HepG2 (cell line): Measurements from ENCODE around the gene ATP5F1A. TPM values are rescaled to one million over a fixed set of nuclear protein-coding genes. Genes with fewer than 3 reads are reported as not detected.

ENCODE experiments used
- ARID2 ChIP-seq: sonication (generic); formaldehyde crosslinking; IDR thresholded peaks from 2 replicates; pipeline ENCODE4 v1.8.1; 2022; ENCODE audit warnings: mild to moderate bottlenecking, missing genetic modification reagents, borderline replicate concordance
- CENPT ChIP-seq: sonication (generic); formaldehyde crosslinking; IDR thresholded peaks from 2 replicates; pipeline ENCODE4 v1.8.0; 2022; ENCODE audit warnings: low read depth, mild to moderate bottlenecking, moderate library complexity, missing genetic modification reagents
- DNMT1 ChIP-seq: sonication (generic); formaldehyde crosslinking; IDR thresholded peaks from 2 replicates; pipeline ENCODE4 v1.5.1; 2020; ENCODE audit warnings: mild to moderate bottlenecking, missing genetic modification reagents
- DPF2 ChIP-seq: sonication (generic); formaldehyde crosslinking; IDR thresholded peaks from 2 replicates; pipeline ENCODE4 v1.4.0; 2020; ENCODE audit warnings: mild to moderate bottlenecking, low read depth, missing genetic modification reagents, borderline replicate concordance
- FOXC1 ChIP-seq: sonication (generic); formaldehyde crosslinking; IDR thresholded peaks from 2 replicates; pipeline ENCODE4 v1.8.0; 2022; ENCODE audit warnings: mild to moderate bottlenecking, missing genetic modification reagents, borderline replicate concordance
- HOXD1 ChIP-seq: sonication (generic); formaldehyde crosslinking; IDR thresholded peaks from 2 replicates; pipeline ENCODE4 v1.5.0; 2020; ENCODE audit warnings: missing genetic modification reagents
- IKZF4 ChIP-seq: sonication (generic); formaldehyde crosslinking; IDR thresholded peaks from 2 replicates; pipeline ENCODE4 v1.5.1; 2020; ENCODE audit warnings: borderline replicate concordance, mild to moderate bottlenecking, low read depth, missing genetic modification reagents; ENCODE audit errors: not compliant biosample characterization
- KAT8 ChIP-seq: IDR thresholded peaks from 2 replicates; pipeline ENCODE4 v1.6.1; 2016; ENCODE audit warnings: missing genetic modification reagents, missing compliant biosample characterization
- KLF11 ChIP-seq: IDR thresholded peaks from 2 replicates; pipeline ENCODE4 v1.6.1; 2016; ENCODE audit warnings: missing compliant biosample characterization
- MAZ ChIP-seq, 2 experiments: sonication (generic) in 1 of 2; formaldehyde crosslinking in 1 of 2; IDR thresholded peaks; 2 replicates each; pipeline versions ENCODE4 v1.5.0 to v1.6.1; 2012 to 2020; ENCODE audit warnings: low read depth in 2 of 2, mild to moderate bottlenecking in 2 of 2, borderline replicate concordance in 1 of 2, improper control_type of control experiment in 1 of 2, low read length in 1 of 2, missing genetic modification reagents in 1 of 2, moderate library complexity in 1 of 2
- MTF2 ChIP-seq: sonication (generic); formaldehyde crosslinking; IDR thresholded peaks from 2 replicates; pipeline ENCODE4 v1.5.0; 2020; ENCODE audit warnings: missing genetic modification reagents, borderline replicate concordance
- NFKB2 ChIP-seq: sonication (generic); formaldehyde crosslinking; IDR thresholded peaks from 2 replicates; pipeline ENCODE4 v1.4.0; 2020; ENCODE audit warnings: missing genetic modification reagents, borderline replicate concordance
- SP140L ChIP-seq: sonication (generic); formaldehyde crosslinking; IDR thresholded peaks from 2 replicates; pipeline ENCODE4 v1.4.0; 2020; ENCODE audit warnings: missing genetic modification reagents, borderline replicate concordance
- SSRP1 ChIP-seq: IDR thresholded peaks from 2 replicates; pipeline ENCODE4 v1.6.1; 2016; ENCODE audit warnings: control low read depth
- TCF12 ChIP-seq, 2 experiments: fragments of 450-650 bp in 1 of 2; sonication (generic) in 1 of 2; formaldehyde crosslinking in 1 of 2; IDR thresholded peaks; 2 replicates each; pipeline versions ENCODE4 v1.6.1 to v1.8.0; 2017 to 2022; ENCODE audit warnings: antibody characterized with exemption in 1 of 2, mild to moderate bottlenecking in 1 of 2, missing genetic modification reagents in 1 of 2, moderate library complexity in 1 of 2
- ZMAT3 ChIP-seq: sonication (generic); formaldehyde crosslinking; conservative IDR thresholded peaks from 2 replicates; pipeline ENCODE4 v1.7.0; 2021; ENCODE audit warnings: missing genetic modification reagents
- ZNF367 ChIP-seq: sonication (generic); formaldehyde crosslinking; IDR thresholded peaks from 2 replicates; pipeline ENCODE4 v1.4.0; 2020; ENCODE audit warnings: missing genetic modification reagents, borderline replicate concordance
- ZNF546 ChIP-seq: sonication (generic); formaldehyde crosslinking; conservative IDR thresholded peaks from 2 replicates; pipeline ENCODE4 v1.8.1; 2023; ENCODE audit warnings: mild to moderate bottlenecking, missing genetic modification reagents
- polyA plus RNA-seq, 8 experiments: library from polyadenylated mRNA; depleted of rRNA in 3 of 8; stranded (reverse) in 7 of 8; unstranded in 1 of 8; fragments of >200 nt; fragmentation: Illumina TruSeq in 4 of 8; extraction: Trizol in 4 of 8; gene quantifications; 2 replicates each; pipeline versions ENCODE4 v1.2.1 to v1.2.3, GENCODE V29; 2011 to 2016; ENCODE audit warnings: low read depth in 4 of 8, missing spikeins in 1 of 8, mixed read lengths in 1 of 8; ENCODE audit not compliant: insufficient read depth in 1 of 8
- total RNA-seq, 5 experiments: library from RNA; depleted of rRNA; stranded (reverse); fragments of >200 nt; fragmentation: Illumina TruSeq; extraction: Trizol; gene quantifications; 2 replicates each; pipeline ENCODE4 v1.2.3, GENCODE V29; 2016; ENCODE audit warnings: low read depth in 1 of 5
- TF ChIP-seq, protein P1 (sequence below): sonication (generic); formaldehyde crosslinking; IDR thresholded peaks from 2 replicates; pipeline ENCODE4 v1.9.0; 2021; ENCODE audit warnings: missing genetic modification reagents, borderline replicate concordance
- TF ChIP-seq, protein P2 (sequence below): sonication (generic); formaldehyde crosslinking; IDR thresholded peaks from 2 replicates; pipeline ENCODE4 v1.4.0; 2020; ENCODE audit warnings: mild to moderate bottlenecking, low read depth, missing genetic modification reagents
- TF ChIP-seq, protein P3 (sequence below): sonication (generic); formaldehyde crosslinking; IDR thresholded peaks from 2 replicates; pipeline ENCODE4 v1.8.0; 2022; ENCODE audit warnings: missing genetic modification reagents, mild to moderate bottlenecking, inconsistent platforms, borderline replicate concordance
- TF ChIP-seq, protein P4 (sequence below): sonication (generic); formaldehyde crosslinking; IDR thresholded peaks from 2 replicates; pipeline ENCODE4 v1.8.0; 2022; ENCODE audit warnings: missing genetic modification reagents, mild to moderate bottlenecking, moderate library complexity, borderline replicate concordance

ATP5F1A gene
- total and polyA plus RNA-seq, 2 of the 13 experiments (the other 11 are each of a cell fraction or from before 2014, with no cell fraction given) = 459 to 922 TPM

DNA sequence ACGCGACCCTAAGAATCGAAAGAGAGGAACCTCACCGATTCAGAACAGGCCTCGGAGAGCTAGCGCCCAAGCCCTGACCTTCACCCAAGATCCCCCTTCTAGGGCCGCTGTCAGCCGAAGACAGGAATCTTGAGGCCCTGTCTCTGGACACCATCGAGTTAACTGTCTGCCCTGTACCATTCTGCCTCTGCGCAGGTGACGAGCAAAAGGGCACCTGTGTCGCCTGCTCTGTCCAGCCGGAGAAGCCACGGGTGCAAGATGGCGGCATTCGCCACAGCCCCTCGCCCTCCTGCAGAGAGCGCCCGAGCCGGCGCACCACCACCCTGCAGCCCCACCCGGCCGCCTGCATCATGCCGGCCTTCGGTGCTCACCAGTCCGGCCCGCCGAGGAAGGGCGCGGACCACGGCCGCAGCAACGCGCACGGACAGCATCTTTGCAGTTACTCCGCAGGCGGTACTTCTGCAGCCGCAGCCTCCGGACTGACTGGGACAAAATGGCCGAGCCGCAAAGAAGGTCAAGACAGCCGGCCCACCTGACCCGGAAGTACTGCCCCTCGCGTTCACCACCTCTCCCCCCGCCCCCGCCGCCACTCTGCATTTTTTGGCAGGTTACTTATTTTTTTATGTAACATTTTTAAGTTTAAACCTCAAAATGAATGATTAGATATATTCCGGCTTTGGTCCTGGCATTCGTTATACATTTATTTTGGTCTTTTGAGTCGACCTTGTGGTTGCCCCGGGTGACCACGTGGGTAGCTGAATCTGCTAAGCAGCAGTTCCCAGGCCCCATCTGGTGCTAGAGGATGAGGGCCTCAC is at the start of gene ATP5F1A (continued):
- TF ChIP-seq ZNF367 (0 out of 2 replicates have a peak, but pooled peaks have one; percentile 34), HOXD1 (CRISPR knock-in tag) (peak; percentile 81; the same call in 1 of the 2 replicates), NFKB2 (CRISPR knock-in tag) (peak; percentile 85; the same call in 1 of the 2 replicates), FOXC1 (CRISPR knock-in tag) (peak; percentile 81), DNMT1 (0 out of 2 replicates have a peak, but pooled peaks have one; percentile 21), ZNF546 (CRISPR knock-in tag) (peak; percentile 69; the same call in 1 of the 2 replicates), KAT8 (CRISPR knock-in tag) (peak; percentile 95), ARID2 (0 out of 2 replicates have a peak, but pooled peaks have one; percentile 70), CENPT (CRISPR knock-in tag) (no peak), SSRP1 (CRISPR knock-in tag) (no peak), KLF11 (no peak), ZMAT3 (peak; percentile 89), MAZ (IDR thresholded peaks at IDR 0.05; ENCODE audit: borderline replicate concordance, low read depth, low read length) (peak; percentile 26; the same call in 1 of the 2 replicates), MAZ (CRISPR knock-in tag; IDR thresholded peaks at IDR 0.05; ENCODE audit: low read depth) (peak; percentile 59), TCF12 (IDR thresholded peaks at IDR 0.05) (no peak), TCF12 (CRISPR knock-in tag; IDR thresholded peaks at IDR 0.05) (peak; percentile 52; the same call in 1 of the 2 replicates), SP140L (CRISPR knock-in tag) (no peak), DPF2 (no peak), MTF2 (CRISPR knock-in tag) (no peak; the same call in 1 of the 2 replicates), IKZF4 (CRISPR knock-in tag) (no peak)
- TF ChIP-seq, protein P1, sequence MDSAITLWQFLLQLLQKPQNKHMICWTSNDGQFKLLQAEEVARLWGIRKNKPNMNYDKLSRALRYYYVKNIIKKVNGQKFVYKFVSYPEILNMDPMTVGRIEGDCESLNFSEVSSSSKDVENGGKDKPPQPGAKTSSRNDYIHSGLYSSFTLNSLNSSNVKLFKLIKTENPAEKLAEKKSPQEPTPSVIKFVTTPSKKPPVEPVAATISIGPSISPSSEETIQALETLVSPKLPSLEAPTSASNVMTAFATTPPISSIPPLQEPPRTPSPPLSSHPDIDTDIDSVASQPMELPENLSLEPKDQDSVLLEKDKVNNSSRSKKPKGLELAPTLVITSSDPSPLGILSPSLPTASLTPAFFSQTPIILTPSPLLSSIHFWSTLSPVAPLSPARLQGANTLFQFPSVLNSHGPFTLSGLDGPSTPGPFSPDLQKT (CRISPR knock-in tag) = no peak
- TF ChIP-seq, protein P2, sequence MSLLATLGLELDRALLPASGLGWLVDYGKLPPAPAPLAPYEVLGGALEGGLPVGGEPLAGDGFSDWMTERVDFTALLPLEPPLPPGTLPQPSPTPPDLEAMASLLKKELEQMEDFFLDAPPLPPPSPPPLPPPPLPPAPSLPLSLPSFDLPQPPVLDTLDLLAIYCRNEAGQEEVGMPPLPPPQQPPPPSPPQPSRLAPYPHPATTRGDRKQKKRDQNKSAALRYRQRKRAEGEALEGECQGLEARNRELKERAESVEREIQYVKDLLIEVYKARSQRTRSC (CRISPR knock-in tag) = 0 out of 2 replicates have a peak, but pooled peaks have one; percentile 31
- TF ChIP-seq, protein P3, sequence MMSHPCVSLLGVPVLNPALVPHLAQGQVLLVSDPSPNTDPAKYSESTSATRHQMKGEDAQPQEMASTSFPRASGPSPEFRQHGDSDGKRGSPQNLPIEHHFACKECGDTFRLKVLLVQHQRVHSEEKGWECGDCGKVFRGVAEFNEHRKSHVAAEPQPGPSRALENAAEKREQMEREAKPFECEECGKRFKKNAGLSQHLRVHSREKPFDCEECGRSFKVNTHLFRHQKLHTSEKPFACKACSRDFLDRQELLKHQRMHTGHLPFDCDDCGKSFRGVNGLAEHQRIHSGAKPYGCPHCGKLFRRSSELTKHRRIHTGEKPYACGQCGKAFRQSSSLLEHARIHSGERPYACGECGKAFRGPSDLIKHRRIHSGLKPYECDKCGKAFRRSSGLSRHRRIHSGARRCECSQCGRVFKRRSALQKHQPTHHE (CRISPR knock-in tag) = peak; percentile 85
- TF ChIP-seq, protein P4, sequence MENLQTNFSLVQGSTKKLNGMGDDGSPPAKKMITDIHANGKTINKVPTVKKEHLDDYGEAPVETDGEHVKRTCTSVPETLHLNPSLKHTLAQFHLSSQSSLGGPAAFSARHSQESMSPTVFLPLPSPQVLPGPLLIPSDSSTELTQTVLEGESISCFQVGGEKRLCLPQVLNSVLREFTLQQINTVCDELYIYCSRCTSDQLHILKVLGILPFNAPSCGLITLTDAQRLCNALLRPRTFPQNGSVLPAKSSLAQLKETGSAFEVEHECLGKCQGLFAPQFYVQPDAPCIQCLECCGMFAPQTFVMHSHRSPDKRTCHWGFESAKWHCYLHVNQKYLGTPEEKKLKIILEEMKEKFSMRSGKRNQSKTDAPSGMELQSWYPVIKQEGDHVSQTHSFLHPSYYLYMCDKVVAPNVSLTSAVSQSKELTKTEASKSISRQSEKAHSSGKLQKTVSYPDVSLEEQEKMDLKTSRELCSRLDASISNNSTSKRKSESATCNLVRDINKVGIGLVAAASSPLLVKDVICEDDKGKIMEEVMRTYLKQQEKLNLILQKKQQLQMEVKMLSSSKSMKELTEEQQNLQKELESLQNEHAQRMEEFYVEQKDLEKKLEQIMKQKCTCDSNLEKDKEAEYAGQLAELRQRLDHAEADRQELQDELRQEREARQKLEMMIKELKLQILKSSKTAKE = no peak
